NCI-H82 treated with DMSO at 0.1 percent for 48 hours (cell line): ENCODE data around the gene GDPD5.
A peak's percentile ranks its signal among the peaks of the same experiment; 100 is the strongest.

Experiments used
- DNase-seq: peaks from one replicate; lab custom pipeline; 2025; ENCODE audit not compliant: unreplicated experiment; lab: John Stamatoyannopoulos, UW

GDPD5 gene

GRCh38 chr11:75474240-75474639, 51.5 kb downstream of the GDPD5 start:
- DNase-seq, result no peak

GRCh38 chr11:75473684-75474083, 52.1 kb downstream of the GDPD5 start:
- no peak for DNase-seq

DNA sequence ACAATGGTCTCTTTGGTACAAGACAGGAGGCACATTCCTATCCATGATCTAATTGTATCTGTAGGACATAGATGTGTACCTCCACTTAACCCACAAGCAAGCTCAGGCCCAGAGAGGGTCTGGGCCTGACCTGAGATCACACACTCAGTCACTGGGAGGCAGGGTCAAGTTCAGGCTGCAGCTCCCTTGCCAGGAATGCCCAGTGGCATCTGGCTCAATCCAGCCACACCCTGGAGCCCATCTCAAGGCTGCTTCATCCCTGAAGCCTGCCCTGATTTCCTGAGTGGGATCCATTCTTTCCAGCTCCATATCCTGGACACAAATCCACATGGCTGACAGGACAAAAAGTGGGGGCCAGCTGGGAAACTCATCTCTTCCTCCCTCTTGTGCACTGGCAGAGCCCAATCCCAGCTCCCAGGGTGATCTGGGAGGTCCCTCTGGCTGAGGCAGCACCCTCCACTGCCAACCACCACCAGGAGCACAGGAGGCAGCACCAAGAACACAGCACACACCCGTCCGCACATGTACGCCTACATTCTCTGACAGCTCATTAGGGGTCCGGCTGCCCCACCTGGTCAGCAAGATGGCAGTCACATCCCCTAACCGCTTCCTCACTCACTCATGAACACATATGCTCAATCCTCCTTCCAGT, 53.5 kb downstream of the GDPD5 start:
- DNase-seq, result no peak

GRCh38 chr11:75471176-75471973, 54.4 kb downstream of the GDPD5 start:
- peak; percentile 81 for DNase-seq

DNA sequence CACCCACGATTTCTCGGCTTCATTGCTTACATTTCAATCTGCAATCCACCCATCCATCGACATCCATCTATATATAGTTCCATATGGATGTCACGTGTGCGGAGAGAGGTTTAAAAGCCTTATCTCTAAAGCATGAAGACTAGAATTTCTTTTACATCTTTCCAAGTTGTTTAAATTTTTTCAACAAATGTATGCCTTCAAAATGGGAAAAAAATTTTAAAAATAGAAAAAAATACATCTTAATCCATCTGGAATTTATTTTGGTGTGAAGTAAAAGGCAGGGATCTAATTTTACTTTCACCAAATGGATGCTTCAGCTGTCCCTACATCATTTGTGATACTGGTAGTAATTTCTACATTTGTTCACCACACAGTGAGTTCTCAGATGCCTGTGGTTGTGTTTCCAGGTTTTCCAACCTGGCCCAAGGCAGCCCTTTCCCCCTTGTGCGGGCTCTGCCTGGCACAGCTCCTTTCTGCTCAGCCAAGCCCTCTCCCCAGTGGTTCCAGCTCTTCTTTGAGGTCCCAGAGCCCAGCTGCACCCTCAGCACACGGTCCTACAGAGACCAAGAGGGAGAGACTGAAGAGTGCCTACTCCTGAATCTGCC, 55.2 kb downstream of the GDPD5 start:
- no peak for DNase-seq

GRCh38 chr11:75469785-75470405, 55.8 kb downstream of the GDPD5 start:
- DNase-seq, result no peak

GRCh38 chr11:75468534-75469340, 57.0 kb downstream of the GDPD5 start:
- no peak for DNase-seq

GRCh38 chr11:75467881-75468280, 57.9 kb downstream of the GDPD5 start:
- no peak for DNase-seq

- no peak for DNase-seq
Observed at GRCh38 chr11:75467311-75467710, 58.4 kb downstream of the GDPD5 start.

DNA sequence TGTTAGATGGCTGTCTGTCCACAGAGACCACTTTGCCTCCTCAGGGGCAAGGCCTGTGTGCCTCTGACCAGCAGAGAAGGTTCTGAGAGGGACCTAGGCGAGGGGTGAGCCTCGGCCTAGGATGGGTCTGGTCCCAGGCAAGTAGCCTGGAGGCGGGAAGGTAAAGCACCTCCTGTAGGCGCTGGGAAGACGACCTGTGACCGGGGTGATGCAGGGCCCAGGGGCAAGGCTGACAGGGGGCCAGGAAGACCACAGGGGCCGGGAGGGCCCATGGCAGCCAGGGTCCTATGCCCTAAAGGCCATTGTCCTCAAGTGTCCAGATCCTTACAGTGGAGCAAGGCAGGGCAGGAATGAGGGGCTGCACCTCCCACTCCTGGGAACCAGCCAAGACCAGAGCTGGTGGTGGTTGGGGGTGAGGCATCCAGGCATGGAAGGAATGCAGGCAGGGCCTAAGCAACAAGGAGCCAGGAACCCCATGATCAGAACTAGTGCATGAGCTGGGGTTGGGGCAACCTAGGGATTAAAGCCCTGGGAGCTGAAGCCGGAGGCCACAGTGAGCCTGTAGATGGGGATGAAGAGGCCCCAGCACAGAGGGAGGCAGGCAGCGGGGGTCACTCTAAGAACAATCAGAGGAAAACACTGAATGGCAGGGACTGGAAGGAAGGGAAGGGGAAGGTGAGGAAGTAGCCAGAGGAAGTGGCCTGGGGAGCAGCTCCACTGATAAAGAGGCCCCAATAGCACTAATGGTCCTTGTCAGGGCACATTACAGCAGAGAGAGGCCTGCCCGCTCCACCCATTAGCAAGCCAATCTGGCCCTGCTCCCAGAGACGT, 59.8 kb downstream of the GDPD5 start:
- no peak for DNase-seq

GRCh38 chr11:75463106-75463774, 62.5 kb downstream of the GDPD5 start:
- DNase-seq, result no peak

DNA sequence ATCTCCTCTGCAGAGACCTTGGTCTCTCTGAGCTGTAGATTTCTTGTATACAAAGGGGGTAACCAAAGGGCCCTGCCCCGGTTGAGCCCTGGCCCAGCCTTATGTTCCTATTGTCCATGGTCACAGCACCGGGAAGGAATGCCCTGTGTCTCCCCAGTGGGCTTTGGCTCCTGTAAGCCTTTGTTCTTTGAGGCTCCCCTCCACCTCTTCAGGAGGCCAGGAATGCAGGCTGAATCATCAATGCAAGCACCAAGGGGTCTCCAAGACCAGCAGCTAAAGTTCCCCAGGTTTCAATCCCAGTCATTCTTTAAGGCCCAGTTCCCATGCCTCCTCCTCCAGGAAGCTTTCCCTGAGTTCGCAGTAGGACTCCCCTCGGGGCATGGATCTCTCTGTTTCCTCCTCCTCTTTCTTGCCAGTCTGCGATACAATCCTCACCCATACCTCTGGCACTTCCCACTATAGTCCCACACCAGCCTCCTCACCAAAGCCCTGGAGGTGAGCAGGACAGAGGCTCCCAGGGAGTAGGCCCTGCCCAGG, 63.6 kb downstream of the GDPD5 start:
- DNase-seq, result no peak

GRCh38 chr11:75461151-75461550, 64.6 kb downstream of the GDPD5 start:
- DNase-seq, result no peak

DNA sequence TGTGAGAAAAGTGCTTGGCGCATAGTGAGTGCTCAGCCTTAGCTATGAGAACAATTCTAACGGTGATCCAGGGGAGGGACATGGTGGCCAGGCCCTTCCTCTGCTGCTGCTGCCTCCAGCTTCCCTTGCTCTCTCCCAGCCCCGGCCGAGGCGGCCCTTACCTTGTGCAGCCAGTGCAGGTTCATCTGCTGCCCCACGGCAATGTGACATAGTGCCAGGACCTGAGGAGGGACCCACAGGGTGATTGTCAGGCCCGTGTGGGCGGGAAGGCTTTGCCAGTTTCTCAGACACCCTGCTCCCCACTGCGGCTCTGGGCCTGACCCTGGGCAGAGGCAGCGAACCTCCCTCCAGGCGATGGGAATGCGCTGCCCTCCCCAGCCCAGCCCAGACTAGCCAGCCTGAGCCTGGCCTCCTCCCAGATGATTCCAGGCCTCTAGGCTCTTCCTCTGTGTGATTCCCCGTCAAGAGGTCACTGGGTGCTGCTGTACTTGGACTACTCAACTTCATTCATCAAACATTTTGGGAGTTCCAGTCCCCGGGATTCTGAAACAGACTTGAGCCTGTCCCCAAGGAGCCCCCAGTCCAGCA, 69.1 kb downstream of the GDPD5 start:
- no peak for DNase-seq

GRCh38 chr11:75454987-75455386, 70.8 kb downstream of the GDPD5 start:
- DNase-seq, result no peak

DNA sequence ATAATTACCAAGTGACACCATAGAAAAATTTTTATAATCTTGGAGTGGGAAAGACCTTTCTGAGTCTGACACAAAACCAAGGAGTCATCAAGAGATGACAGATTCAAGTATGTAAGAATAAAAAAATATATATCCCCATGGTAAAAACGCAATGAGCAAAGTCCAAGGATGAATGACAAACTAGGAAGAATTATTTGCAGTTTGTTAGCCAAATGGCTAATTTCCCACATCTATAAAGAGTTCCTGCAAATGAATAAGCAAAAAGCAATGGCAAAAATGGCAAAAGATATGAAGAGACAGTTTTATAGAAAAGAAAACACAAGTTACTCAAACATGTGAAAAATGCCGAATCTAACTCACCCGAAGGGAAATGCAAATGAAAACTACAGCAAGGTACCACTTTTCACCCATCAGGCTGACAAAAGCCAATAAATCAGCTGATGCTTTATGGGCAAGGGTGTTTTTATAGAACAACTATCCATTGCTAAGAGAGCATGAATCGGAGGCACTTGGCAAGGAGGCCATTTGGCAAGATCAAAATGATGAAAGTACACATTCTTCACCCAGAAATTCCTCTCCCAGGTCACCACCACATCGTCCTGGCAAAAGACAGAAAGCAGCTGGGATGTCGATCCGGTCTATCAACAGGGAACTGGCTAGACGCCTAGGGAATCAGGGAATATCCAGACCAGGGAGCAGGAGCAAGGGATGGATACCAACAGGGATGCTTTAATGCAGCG, 71.7 kb downstream of the GDPD5 start:
- no peak for DNase-seq

- no peak for DNase-seq
Observed at GRCh38 chr11:75450826-75451821, 74.6 kb downstream of the GDPD5 start.
